Loucy (cell line): Measurements from ENCODE around the gene ECEL1.

Experiments used
- EZH2phosphoT487 ChIP-seq: fragments of 200-600 bp; IDR thresholded peaks from 2 replicates; pipeline ENCODE4 v1.6.1; 2018; ENCODE audit warnings: antibody characterized with exemption, mild to moderate bottlenecking, moderate library complexity, borderline replicate concordance
- TF ChIP-seq, protein P1 (sequence below): fragments of 200-600 bp; sonication (generic); conservative IDR thresholded peaks from 2 replicates; pipeline ENCODE4 v1.5.1; 2014; ENCODE audit warnings: mild to moderate bottlenecking, antibody characterized with exemption, low read length

DNA sequence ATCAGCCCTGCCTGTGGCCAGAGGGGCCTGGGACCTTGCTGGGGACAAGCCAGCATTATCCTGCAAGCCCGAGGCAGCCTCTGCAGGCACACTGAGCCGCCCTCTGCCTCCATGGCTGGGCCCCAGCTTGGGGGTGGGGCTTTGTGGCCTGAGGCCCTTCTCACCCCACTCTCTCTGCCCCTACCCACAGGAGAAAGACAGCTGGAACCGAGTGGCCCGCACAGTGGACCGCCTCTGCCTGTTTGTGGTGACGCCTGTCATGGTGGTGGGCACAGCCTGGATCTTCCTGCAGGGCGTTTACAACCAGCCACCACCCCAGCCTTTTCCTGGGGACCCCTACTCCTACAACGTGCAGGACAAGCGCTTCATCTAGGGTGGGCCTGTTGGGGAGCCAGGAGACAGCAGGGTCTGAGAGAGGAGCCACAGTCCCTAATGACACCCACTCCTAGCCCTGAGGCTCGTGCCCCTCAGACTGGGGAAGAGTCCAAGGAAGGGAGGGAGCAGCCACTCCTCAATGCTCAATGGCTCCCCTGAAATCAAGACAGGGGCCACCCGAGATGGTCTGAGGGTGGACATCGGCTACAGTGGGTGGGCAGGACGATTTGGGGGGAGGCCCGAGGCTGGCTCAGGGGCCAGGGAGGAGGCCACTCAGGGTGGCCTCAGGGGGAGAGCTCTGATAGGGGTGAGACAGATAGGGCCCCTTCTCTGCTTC is 47.5 kb upstream of the ECEL1 start:
- TF ChIP-seq, protein P1, sequence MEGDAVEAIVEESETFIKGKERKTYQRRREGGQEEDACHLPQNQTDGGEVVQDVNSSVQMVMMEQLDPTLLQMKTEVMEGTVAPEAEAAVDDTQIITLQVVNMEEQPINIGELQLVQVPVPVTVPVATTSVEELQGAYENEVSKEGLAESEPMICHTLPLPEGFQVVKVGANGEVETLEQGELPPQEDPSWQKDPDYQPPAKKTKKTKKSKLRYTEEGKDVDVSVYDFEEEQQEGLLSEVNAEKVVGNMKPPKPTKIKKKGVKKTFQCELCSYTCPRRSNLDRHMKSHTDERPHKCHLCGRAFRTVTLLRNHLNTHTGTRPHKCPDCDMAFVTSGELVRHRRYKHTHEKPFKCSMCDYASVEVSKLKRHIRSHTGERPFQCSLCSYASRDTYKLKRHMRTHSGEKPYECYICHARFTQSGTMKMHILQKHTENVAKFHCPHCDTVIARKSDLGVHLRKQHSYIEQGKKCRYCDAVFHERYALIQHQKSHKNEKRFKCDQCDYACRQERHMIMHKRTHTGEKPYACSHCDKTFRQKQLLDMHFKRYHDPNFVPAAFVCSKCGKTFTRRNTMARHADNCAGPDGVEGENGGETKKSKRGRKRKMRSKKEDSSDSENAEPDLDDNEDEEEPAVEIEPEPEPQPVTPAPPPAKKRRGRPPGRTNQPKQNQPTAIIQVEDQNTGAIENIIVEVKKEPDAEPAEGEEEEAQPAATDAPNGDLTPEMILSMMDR, result no peak
- TF ChIP-seq EZH2phosphoT487, result no peak
